Stimulated activated memory B cell treated with anti-CD40 and anti-IgM and Interleukin-4, amounts not matched to agents 10 μg/mL and 1 μg/mL and 100 μg/mL, for 72 hours (primary cell): ENCODE results near the gene WNK2.

ENCODE experiments used
- ATAC-seq: fragments of 150-1000 bp; cut with Tn5 transposase; 2 replicates; pipeline ENCODE4 v1.10.0; 2021
- H3K27ac Mint-ChIP-seq: one replicate; pipeline ENCODE4 v1.8.0; 2022; ENCODE audit warnings: mild to moderate bottlenecking, mixed read lengths
- H3K27me3 Mint-ChIP-seq: one replicate; pipeline ENCODE4 v1.8.0; 2022; ENCODE audit warnings: mixed read lengths
- H3K36me3 Mint-ChIP-seq: one replicate; pipeline ENCODE4 v1.8.0; 2022; ENCODE audit warnings: mixed read lengths
- H3K4me1 Mint-ChIP-seq: one replicate; pipeline ENCODE4 v1.8.0; 2022; ENCODE audit warnings: mixed read lengths
- H3K4me3 Mint-ChIP-seq: one replicate; pipeline ENCODE4 v1.8.0; 2022; ENCODE audit warnings: mild to moderate bottlenecking, moderate library complexity, mixed read lengths
- H3K9me3 Mint-ChIP-seq: one replicate; pipeline ENCODE4 v1.8.0; 2022; ENCODE audit warnings: mixed read lengths

WNK2 gene

GRCh38 chr9:93225892-93226291 is 42.0 kb downstream of the WNK2 start:
- H3K4me3 Mint-ChIP-seq, result no peak overlapping the region
- ATAC-seq, result no peak
- no peaks in the 10 kb centered on the region for H3K9me3 Mint-ChIP-seq
- no peaks in the 10 kb centered on the region for H3K36me3 Mint-ChIP-seq
- H3K27ac Mint-ChIP-seq, result no peak overlapping the region
- peaks cover 51% of the 10 kb centered on the region for H3K27me3 Mint-ChIP-seq
- peaks cover 28% of the 10 kb centered on the region for H3K4me1 Mint-ChIP-seq

GRCh38 chr9:93226819-93227218 is 42.9 kb downstream of the WNK2 start:
- Mint-ChIP-seq H3K4me1 (peaks cover 33% of the 10 kb centered on the region), H3K27ac (no peak overlapping the region), H3K36me3 (no peaks in the 10 kb centered on the region), H3K9me3 (no peaks in the 10 kb centered on the region), H3K27me3 (peaks cover 60% of the 10 kb centered on the region), H3K4me3 (no peak overlapping the region)
- ATAC-seq, result no peak

GRCh38 chr9:93228030-93228429 is 44.1 kb downstream of the WNK2 start:
- no peaks in the 10 kb centered on the region for H3K36me3 Mint-ChIP-seq
- H3K4me3 Mint-ChIP-seq, result no peak overlapping the region
- H3K4me1 Mint-ChIP-seq, result peaks cover 28% of the 10 kb centered on the region
- no peak for ATAC-seq
- H3K27me3 Mint-ChIP-seq, result peaks cover 65% of the 10 kb centered on the region
- H3K27ac Mint-ChIP-seq, result no peak overlapping the region
- no peaks in the 10 kb centered on the region for H3K9me3 Mint-ChIP-seq

GRCh38 chr9:93228453-93228852 is 44.5 kb downstream of the WNK2 start:
- no peak for ATAC-seq
- H3K9me3 Mint-ChIP-seq, result no peaks in the 10 kb centered on the region
- H3K4me3 Mint-ChIP-seq, result no peak overlapping the region
- no peaks in the 10 kb centered on the region for H3K36me3 Mint-ChIP-seq
- H3K27me3 Mint-ChIP-seq, result peaks cover 64% of the 10 kb centered on the region
- H3K27ac Mint-ChIP-seq, result no peak overlapping the region
- peaks cover 24% of the 10 kb centered on the region for H3K4me1 Mint-ChIP-seq

- no peak for ATAC-seq
- Mint-ChIP-seq H3K27ac (no peak overlapping the region), H3K36me3 (no peaks in the 10 kb centered on the region), H3K4me3 (no peak overlapping the region), H3K9me3 (no peaks in the 10 kb centered on the region), H3K27me3 (peaks cover 59% of the 10 kb centered on the region), H3K4me1 (peaks cover 21% of the 10 kb centered on the region)
Measured at GRCh38 chr9:93229636-93230035, 45.7 kb downstream of the WNK2 start.

GRCh38 chr9:93230185-93230584 is 46.2 kb downstream of the WNK2 start:
- peaks cover 62% of the 10 kb centered on the region for H3K27me3 Mint-ChIP-seq
- no peaks in the 10 kb centered on the region for H3K9me3 Mint-ChIP-seq
- no peak for ATAC-seq
- no peak overlapping the region for H3K27ac Mint-ChIP-seq
- H3K4me3 Mint-ChIP-seq, result no peak overlapping the region
- H3K4me1 Mint-ChIP-seq, result peaks cover 20% of the 10 kb centered on the region
- H3K36me3 Mint-ChIP-seq, result no peaks in the 10 kb centered on the region

GRCh38 chr9:93230601-93231000 is 46.7 kb downstream of the WNK2 start:
- no peak for ATAC-seq
- Mint-ChIP-seq H3K36me3 (no peaks in the 10 kb centered on the region), H3K4me1 (peaks cover 15% of the 10 kb centered on the region), H3K9me3 (no peaks in the 10 kb centered on the region), H3K27ac (no peak overlapping the region), H3K27me3 (peaks cover 62% of the 10 kb centered on the region), H3K4me3 (no peak overlapping the region)

- no peak overlapping the region for H3K27ac Mint-ChIP-seq
- H3K4me1 Mint-ChIP-seq, result peaks cover 9% of the 10 kb centered on the region
- no peaks in the 10 kb centered on the region for H3K9me3 Mint-ChIP-seq
- H3K36me3 Mint-ChIP-seq, result no peaks in the 10 kb centered on the region
- no peak for ATAC-seq
- H3K27me3 Mint-ChIP-seq, result peaks cover 62% of the 10 kb centered on the region
- no peak overlapping the region for H3K4me3 Mint-ChIP-seq
Measured at GRCh38 chr9:93231121-93231694, 47.3 kb downstream of the WNK2 start.

GRCh38 chr9:93231716-93232115 is 47.8 kb downstream of the WNK2 start:
- H3K27ac Mint-ChIP-seq, result no peak overlapping the region

GRCh38 chr9:93232388-93232960 is 48.5 kb downstream of the WNK2 start:
- Mint-ChIP-seq H3K4me1 (peaks cover 5% of the 10 kb centered on the region), H3K36me3 (no peaks in the 10 kb centered on the region), H3K27ac (no peak overlapping the region), H3K4me3 (no peak overlapping the region), H3K27me3 (peaks cover 62% of the 10 kb centered on the region), H3K9me3 (no peaks in the 10 kb centered on the region)
- ATAC-seq, result no peak

More at GRCh38 chr9:93231716-93232115, 47.8 kb downstream of the WNK2 start:
- peaks cover 5% of the 10 kb centered on the region for H3K4me1 Mint-ChIP-seq
- no peaks in the 10 kb centered on the region for H3K9me3 Mint-ChIP-seq
- no peak for ATAC-seq
- no peaks in the 10 kb centered on the region for H3K36me3 Mint-ChIP-seq
- H3K27me3 Mint-ChIP-seq, result peaks cover 62% of the 10 kb centered on the region
- H3K4me3 Mint-ChIP-seq, result no peak overlapping the region

GRCh38 chr9:93233033-93233432 is 49.1 kb downstream of the WNK2 start:
- Mint-ChIP-seq H3K4me1 (peaks cover 5% of the 10 kb centered on the region), H3K9me3 (peaks cover 3% of the 10 kb centered on the region), H3K27me3 (peaks cover 57% of the 10 kb centered on the region), H3K4me3 (no peak overlapping the region), H3K27ac (no peak overlapping the region), H3K36me3 (peaks cover 5% of the 10 kb centered on the region)
- ATAC-seq, result no peak

GRCh38 chr9:93234600-93234999 is 50.7 kb downstream of the WNK2 start:
- Mint-ChIP-seq H3K9me3 (peaks cover 4% of the 10 kb centered on the region), H3K4me3 (no peak overlapping the region), H3K27ac (no peak overlapping the region), H3K4me1 (peaks cover 10% of the 10 kb centered on the region), H3K27me3 (peaks cover 47% of the 10 kb centered on the region), H3K36me3 (peaks cover 6% of the 10 kb centered on the region)
- ATAC-seq, result no peak

GRCh38 chr9:93235300-93235960 is 51.5 kb downstream of the WNK2 start:
- Mint-ChIP-seq H3K4me1 (peaks cover 12% of the 10 kb centered on the region), H3K36me3 (peaks cover 6% of the 10 kb centered on the region), H3K4me3 (no peak overlapping the region), H3K27ac (no peak overlapping the region), H3K27me3 (peaks cover 42% of the 10 kb centered on the region), H3K9me3 (peaks cover 4% of the 10 kb centered on the region)
- ATAC-seq, result no peak

- Mint-ChIP-seq H3K27me3 (peaks cover 35% of the 10 kb centered on the region), H3K4me1 (peaks cover 6% of the 10 kb centered on the region), H3K27ac (no peak overlapping the region), H3K9me3 (peaks cover 4% of the 10 kb centered on the region), H3K4me3 (no peak overlapping the region), H3K36me3 (peaks cover 6% of the 10 kb centered on the region)
- no peak for ATAC-seq
Measured at GRCh38 chr9:93236541-93237206, 52.7 kb downstream of the WNK2 start.

GRCh38 chr9:93237540-93237939 is 53.6 kb downstream of the WNK2 start:
- no peak overlapping the region for H3K27ac Mint-ChIP-seq
- ATAC-seq, result no peak
- peaks cover 26% of the 10 kb centered on the region for H3K27me3 Mint-ChIP-seq
- peaks cover 4% of the 10 kb centered on the region for H3K9me3 Mint-ChIP-seq
- H3K4me3 Mint-ChIP-seq, result no peak overlapping the region
- peaks cover 6% of the 10 kb centered on the region for H3K36me3 Mint-ChIP-seq
- H3K4me1 Mint-ChIP-seq, result peaks cover 6% of the 10 kb centered on the region
